OCI-LY1 (cell line): ENCODE measurements around the gene DOCK7.

Experiments
- H2AFZ ChIP-seq: fragments of 200-600 bp; sonication (generic), shearing (Covaris generic); 2 replicates; pipeline ENCODE4 v1.6.0; 2014; ENCODE audit warnings: antibody characterized with exemption, mild to moderate bottlenecking, low read length
- H3F3A ChIP-seq: fragments of 200-600 bp; sonication (generic), shearing (Covaris generic); 2 replicates; pipeline ENCODE4 v1.6.0; 2014; ENCODE audit warnings: mild to moderate bottlenecking, antibody characterized with exemption, low read length, moderate library complexity; ENCODE audit not compliant: insufficient read depth
- H3K27ac ChIP-seq: fragments of 200-600 bp; sonication (generic); 2 replicates; pipeline ENCODE4 v1.5.1; 2014; ENCODE audit warnings: low read length, mixed run types, mild to moderate bottlenecking, low read depth; ENCODE audit not compliant: poor library complexity, severe bottlenecking
- H3K27me3 ChIP-seq: fragments of 200-600 bp; sonication (generic); 2 replicates; pipeline ENCODE4 v1.6.0; 2014; ENCODE audit warnings: antibody characterized with exemption, mild to moderate bottlenecking, low read length, moderate library complexity; ENCODE audit not compliant: insufficient read depth
- H3K36me3 ChIP-seq: fragments of 200-600 bp; sonication (generic); 2 replicates; pipeline ENCODE4 v1.6.1; 2014; ENCODE audit warnings: mild to moderate bottlenecking, antibody characterized with exemption, low read length, moderate library complexity, mixed read lengths; ENCODE audit not compliant: insufficient read depth
- H3K4me1 ChIP-seq: fragments of 200-600 bp; sonication (generic); 2 replicates; pipeline ENCODE4 v1.5.1; 2014; ENCODE audit warnings: mild to moderate bottlenecking, low read length, moderate library complexity; ENCODE audit not compliant: insufficient read depth, severe bottlenecking
- H3K4me2 ChIP-seq: fragments of 200-600 bp; sonication (generic), shearing (Covaris generic); 2 replicates; pipeline ENCODE4 v1.6.1; 2014; ENCODE audit warnings: low read length
- H3K4me3 ChIP-seq: fragments of 200-600 bp; sonication (generic); 2 replicates; pipeline ENCODE4 v1.5.1; 2014; ENCODE audit warnings: low read length, low read depth, mild to moderate bottlenecking, mixed read lengths; ENCODE audit not compliant: poor library complexity, severe bottlenecking
- H3K79me2 ChIP-seq: fragments of 200-600 bp; shearing (Covaris generic); 2 replicates; pipeline ENCODE4 v1.6.1; 2016; ENCODE audit warnings: mixed run types, low read length, mixed read lengths; ENCODE audit not compliant: insufficient read depth
- H3K9ac ChIP-seq: fragments of 200-600 bp; sonication (generic), shearing (Covaris generic); 2 replicates; pipeline ENCODE4 v1.6.1; 2014; ENCODE audit warnings: mild to moderate bottlenecking, low read length, mixed read lengths
- H3K9me2 ChIP-seq: fragments of 200-600 bp; sonication (generic), shearing (Covaris generic); 2 replicates; pipeline ENCODE4 v1.6.1; 2014; ENCODE audit warnings: low read depth, mild to moderate bottlenecking, low read length, mixed read lengths
- H3K9me3 ChIP-seq: fragments of 200-600 bp; shearing (Covaris generic); 2 replicates; pipeline ENCODE4 v1.6.1; 2014; ENCODE audit warnings: low read length, mixed read lengths
- H4K20me1 ChIP-seq: fragments of 200-600 bp; sonication (generic), shearing (Covaris generic); 2 replicates; pipeline ENCODE4 v1.6.0; 2016; ENCODE audit warnings: mild to moderate bottlenecking, low read length; ENCODE audit not compliant: insufficient read depth
- CTCF ChIP-seq: fragments of 200-600 bp; sonication (generic), shearing (Covaris generic); IDR thresholded peaks from 2 replicates; pipeline ENCODE4 v1.5.1; 2017; ENCODE audit warnings: mild to moderate bottlenecking, antibody characterized with exemption, low read length, moderate library complexity, mixed read lengths
- EZH2 ChIP-seq: fragments of 200-600 bp; sonication (generic), shearing (Covaris generic); IDR thresholded peaks from 2 replicates; pipeline ENCODE4 v1.8.0; 2017; ENCODE audit warnings: borderline replicate concordance, mixed run types, mild to moderate bottlenecking, antibody characterized with exemption, low read length, moderate library complexity, mixed read lengths

The DOCK7 gene

GRCh38 chr1:62593825-62594394, 94.3 kb downstream of the DOCK7 start:
- TF ChIP-seq EZH2: no peak
- no peak for TF ChIP-seq CTCF
- H3K27me3 ChIP-seq: no peaks in the 10 kb centered on the region
- H3K4me1 ChIP-seq: no peaks in the 10 kb centered on the region

GRCh38 chr1:62590970-62591368, 97.2 kb downstream of the DOCK7 start:
- Histone ChIP-seq H3K9ac (no peak overlapping the region), H3K27me3 (no peaks in the 10 kb centered on the region), H3K27ac (no peak overlapping the region), H3F3A (no peaks in the 10 kb centered on the region), H3K9me3 (no peaks in the 10 kb centered on the region), H3K9me2 (no peaks in the 10 kb centered on the region), H3K4me3 (no peak overlapping the region), H2AFZ (no peak overlapping the region), H3K79me2 (no peaks in the 10 kb centered on the region), H3K4me2 (no peak overlapping the region), H3K36me3 (no peaks in the 10 kb centered on the region), H4K20me1 (no peaks in the 10 kb centered on the region), H3K4me1 (no peaks in the 10 kb centered on the region)
- TF ChIP-seq EZH2 (no peak), CTCF (no peak)

More at GRCh38 chr1:62593825-62594394, 94.3 kb downstream of the DOCK7 start:
- Histone ChIP-seq H2AFZ (no peak overlapping the region), H3K4me2 (no peak overlapping the region), H3K9me2 (no peaks in the 10 kb centered on the region), H3F3A (no peaks in the 10 kb centered on the region), H4K20me1 (no peaks in the 10 kb centered on the region), H3K79me2 (no peaks in the 10 kb centered on the region), H3K27ac (no peak overlapping the region), H3K36me3 (no peaks in the 10 kb centered on the region), H3K9ac (no peak overlapping the region), H3K9me3 (no peaks in the 10 kb centered on the region), H3K4me3 (no peak overlapping the region)

GRCh38 chr1:62590255-62590969, 97.8 kb downstream of the DOCK7 start:
- Histone ChIP-seq H4K20me1 (no peaks in the 10 kb centered on the region), H2AFZ (no peak overlapping the region), H3K27me3 (no peaks in the 10 kb centered on the region), H3F3A (no peaks in the 10 kb centered on the region), H3K36me3 (no peaks in the 10 kb centered on the region), H3K4me2 (no peak overlapping the region), H3K4me3 (no peak overlapping the region), H3K4me1 (no peaks in the 10 kb centered on the region), H3K9ac (no peak overlapping the region), H3K9me3 (no peaks in the 10 kb centered on the region), H3K27ac (no peak overlapping the region), H3K9me2 (no peaks in the 10 kb centered on the region), H3K79me2 (no peaks in the 10 kb centered on the region)
- TF ChIP-seq CTCF (no peak), EZH2 (no peak)
